ENCODE results near the gene CDC14A. TPM values are rescaled to one million over a fixed set of nuclear protein-coding genes. Genes with fewer than 3 reads are reported as not detected.
A peak's percentile ranks its signal among the peaks of the same experiment; 100 is the strongest.

The CDC14A gene
- total RNA-seq, 1 experiment from 2014 or later: 6.8 TPM

GRCh38 chr1:100535264-100535663, 183.0 kb downstream of the CDC14A start:
- ChIA-PET POLR2A (ENCODE audit: low non-redundant PET) (interaction anchor here (0.6 kb wide), 1 partner anchor 153 kb away, joined by 3 read pairs; no protein-coding TSS in a partner anchor), CTCF (no interaction called here)
- Histone ChIP-seq H3K27ac (ENCODE audit: low read depth, low read length, poor library complexity, severe bottlenecking) (no peak overlapping the region), H3K36me3 (ENCODE audit: insufficient read depth, low read length, poor library complexity, severe bottlenecking) (no peaks in the 10 kb centered on the region), H3K9me3 (ENCODE audit: low read depth, low read length, poor library complexity, severe bottlenecking) (no peaks in the 10 kb centered on the region), H3K4me1 (ENCODE audit: insufficient read depth, low read length, poor library complexity, severe bottlenecking) (peaks cover 19% of the 10 kb centered on the region), H3K27me3 (replicated peaks; ENCODE audit: insufficient read depth, low read depth, low read length, poor library complexity) (peaks cover 42% of the 10 kb centered on the region), H3K4me3 (ENCODE audit: low read depth, low read length, poor library complexity, severe bottlenecking) (no peak overlapping the region)
- intact Hi-C loops (cut with micrococcal nuclease; ENCODE audit: unreplicated experiment): no loop called here
- no peak for DNase-seq (ENCODE audit: low spot score)
- BruUV-seq (replicated peaks): no TSS peak
- no peak for TF ChIP-seq CTCF (conservative IDR thresholded peaks at IDR 0.05; ENCODE audit: low read depth, low read length)
- TF ChIP-seq EZH2 (IDR thresholded peaks at IDR 0.05; ENCODE audit: borderline replicate concordance, low read depth, low read length, poor library complexity, severe bottlenecking): no peak

GRCh38 chr1:100536031-100536430, 183.7 kb downstream of the CDC14A start:
- no peaks in the 10 kb centered on the region for H3K36me3 ChIP-seq (ENCODE audit: insufficient read depth, low read length, poor library complexity, severe bottlenecking)
- no peak for DNase-seq (ENCODE audit: low spot score)
- POLR2A ChIA-PET (ENCODE audit: low non-redundant PET): no interaction called here
- H3K4me3 ChIP-seq (ENCODE audit: low read depth, low read length, poor library complexity, severe bottlenecking): no peak overlapping the region
- intact Hi-C loops (cut with micrococcal nuclease; ENCODE audit: unreplicated experiment): no loop called here
- CTCF ChIA-PET: no interaction called here
- peaks cover 12% of the 10 kb centered on the region for H3K4me1 ChIP-seq (ENCODE audit: insufficient read depth, low read length, poor library complexity, severe bottlenecking)
- peaks cover 49% of the 10 kb centered on the region for H3K27me3 ChIP-seq (replicated peaks; ENCODE audit: insufficient read depth, low read depth, low read length, poor library complexity)
- BruUV-seq (replicated peaks): no TSS peak
- H3K27ac ChIP-seq (ENCODE audit: low read depth, low read length, poor library complexity, severe bottlenecking): no peak overlapping the region
- no peaks in the 10 kb centered on the region for H3K9me3 ChIP-seq (ENCODE audit: low read depth, low read length, poor library complexity, severe bottlenecking)
- TF ChIP-seq EZH2 (IDR thresholded peaks at IDR 0.05; ENCODE audit: borderline replicate concordance, low read depth, low read length, poor library complexity, severe bottlenecking) (no peak), CTCF (conservative IDR thresholded peaks at IDR 0.05; ENCODE audit: low read depth, low read length) (no peak)

- ChIA-PET CTCF (interaction anchor here (0.7 kb wide), 1 partner anchor 8 kb away, joined by 5 read pairs; no protein-coding TSS in a partner anchor), POLR2A (ENCODE audit: low non-redundant PET) (no interaction called here)
- Histone ChIP-seq H3K27me3 (replicated peaks; ENCODE audit: insufficient read depth, low read depth, low read length, poor library complexity) (peaks cover 60% of the 10 kb centered on the region), H3K4me1 (ENCODE audit: insufficient read depth, low read length, poor library complexity, severe bottlenecking) (peaks cover 10% of the 10 kb centered on the region), H3K4me3 (ENCODE audit: low read depth, low read length, poor library complexity, severe bottlenecking) (peak overlapping the region; percentile 42), H3K27ac (ENCODE audit: low read depth, low read length, poor library complexity, severe bottlenecking) (no peak overlapping the region), H3K9me3 (ENCODE audit: low read depth, low read length, poor library complexity, severe bottlenecking) (no peaks in the 10 kb centered on the region), H3K36me3 (ENCODE audit: insufficient read depth, low read length, poor library complexity, severe bottlenecking) (no peaks in the 10 kb centered on the region)
- no peak for TF ChIP-seq EZH2 (IDR thresholded peaks at IDR 0.05; ENCODE audit: borderline replicate concordance, low read depth, low read length, poor library complexity, severe bottlenecking)
- TF ChIP-seq CTCF (conservative IDR thresholded peaks at IDR 0.05; ENCODE audit: low read depth, low read length): peak; percentile 46
- peak; percentile 17 for DNase-seq (ENCODE audit: low spot score)
- no TSS peak for BruUV-seq (replicated peaks)
- intact Hi-C loops (cut with micrococcal nuclease; ENCODE audit: unreplicated experiment): no loop called here
Measured at GRCh38 chr1:100538913-100539835, 186.9 kb downstream of the CDC14A start.
